B cell (primary cell): ENCODE results near the gene S100PBP.

Experiments used
- CTCF ChIP-seq: fragments of 200-600 bp; IDR thresholded peaks from one replicate; pipeline ENCODE4 v1.8.0; 2022; ENCODE audit warnings: antibody characterized with exemption, mild to moderate bottlenecking
- EZH2 ChIP-seq: IDR thresholded peaks from 2 replicates; pipeline ENCODE4 v1.6.1; 2012; ENCODE audit warnings: borderline replicate concordance, low read depth, mild to moderate bottlenecking, moderate library complexity, low read length; ENCODE audit not compliant: insufficient read depth, poor library complexity, severe bottlenecking

GRCh38 chr1:32901823-32902534 is 84.5 kb downstream of the S100PBP start:
- TF ChIP-seq CTCF (no peak), EZH2 (peak; percentile 48)
